ENCODE results near the gene PMEL.

DNA sequence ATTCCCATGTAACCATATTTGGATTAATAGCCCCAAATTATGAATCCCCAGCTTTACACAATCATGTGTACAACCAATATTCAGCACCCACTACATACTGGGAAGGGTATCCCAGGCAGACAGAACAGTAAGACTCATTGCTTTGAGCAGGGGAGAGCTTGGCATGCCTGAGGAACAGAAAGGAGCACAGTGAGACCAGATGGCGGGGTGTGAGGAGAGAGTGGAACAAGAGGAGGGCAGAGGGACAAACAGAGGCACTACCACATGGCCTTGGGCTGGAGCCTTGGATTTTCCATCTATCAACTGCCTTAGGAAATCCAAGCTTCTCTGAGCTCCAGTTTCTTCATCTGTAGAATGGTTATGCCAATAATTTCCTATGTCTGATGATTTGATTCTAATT is 31.1 kb downstream of the PMEL start:
- TF ChIP-seq, protein P1, sequence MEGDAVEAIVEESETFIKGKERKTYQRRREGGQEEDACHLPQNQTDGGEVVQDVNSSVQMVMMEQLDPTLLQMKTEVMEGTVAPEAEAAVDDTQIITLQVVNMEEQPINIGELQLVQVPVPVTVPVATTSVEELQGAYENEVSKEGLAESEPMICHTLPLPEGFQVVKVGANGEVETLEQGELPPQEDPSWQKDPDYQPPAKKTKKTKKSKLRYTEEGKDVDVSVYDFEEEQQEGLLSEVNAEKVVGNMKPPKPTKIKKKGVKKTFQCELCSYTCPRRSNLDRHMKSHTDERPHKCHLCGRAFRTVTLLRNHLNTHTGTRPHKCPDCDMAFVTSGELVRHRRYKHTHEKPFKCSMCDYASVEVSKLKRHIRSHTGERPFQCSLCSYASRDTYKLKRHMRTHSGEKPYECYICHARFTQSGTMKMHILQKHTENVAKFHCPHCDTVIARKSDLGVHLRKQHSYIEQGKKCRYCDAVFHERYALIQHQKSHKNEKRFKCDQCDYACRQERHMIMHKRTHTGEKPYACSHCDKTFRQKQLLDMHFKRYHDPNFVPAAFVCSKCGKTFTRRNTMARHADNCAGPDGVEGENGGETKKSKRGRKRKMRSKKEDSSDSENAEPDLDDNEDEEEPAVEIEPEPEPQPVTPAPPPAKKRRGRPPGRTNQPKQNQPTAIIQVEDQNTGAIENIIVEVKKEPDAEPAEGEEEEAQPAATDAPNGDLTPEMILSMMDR (IDR thresholded peaks at IDR 0.05), result no peak
- no peak for TF ChIP-seq POLR2A (IDR thresholded peaks at IDR 0.05)
